HCT116 (cell line): ENCODE results near the gene TMSB10. TPM values are rescaled to one million over a fixed set of nuclear protein-coding genes. Genes with fewer than 3 reads are reported as not detected.

ENCODE experiments used
- ATAC-seq: fragments of 200-7000 bp; cut with Tn5 transposase; 2 replicates; pipeline ENCODE4 v1.9.1; 2020; ENCODE audit warnings: mild to moderate bottlenecking, moderate library complexity
- BruUV-seq: library from RNA; stranded (reverse); fragments of 400-500 nt; replicated peaks from 2 replicates; lab custom pipeline; 2021; lab: Mats Ljungman, UMichigan
- CTCF ChIA-PET: fragments of 300-600 bp; sonication (Branson Sonifier 250); formaldehyde crosslinking; loops from one replicate; lab custom pipeline; 2021; ENCODE audit warnings: antibody characterized with exemption; lab: Charles Lee
- POLR2A ChIA-PET: fragments of 300-600, 350-600 bp; sonication (Branson Sonifier 250); formaldehyde crosslinking; loops from one replicate; lab custom pipeline; 2021; ENCODE audit warnings: antibody characterized with exemption; lab: Charles Lee
- RAD21 ChIA-PET, 2 experiments: fragments of 300-600 bp; sonication (Branson Sonifier 250); formaldehyde crosslinking; loops; one replicate each; lab custom pipeline; 2023; ENCODE audit warnings: low total read pairs in 2 of 2; ENCODE audit not compliant: uncharacterized antibody in 2 of 2, unreplicated experiment in 2 of 2, low non-redundant PET in 1 of 2; lab: Charles Lee
- DNase-seq: peaks from one replicate; pipeline ENCODE4 v3.0.0-alpha.2; 2010; ENCODE audit warnings: low read depth, low spot score
- H2AFZ ChIP-seq: fragments of 200-600 bp; shearing (Covaris generic), sonication (generic); 2 replicates; pipeline ENCODE4 v1.6.1; 2017; ENCODE audit warnings: low read depth, mixed run types, mixed read lengths, antibody characterized with exemption, low read length; ENCODE audit not compliant: poor library complexity, severe bottlenecking
- H3K27ac ChIP-seq: 2 replicates; pipeline ENCODE4 v1.5.1; 2012; ENCODE audit warnings: low read depth, low read length
- H3K27me3 ChIP-seq: fragments of 200-600 bp; sonication (generic); 2 replicates; pipeline ENCODE4 v1.6.1; 2016; ENCODE audit warnings: mixed run types, low read length, mixed read lengths; ENCODE audit not compliant: insufficient read depth
- H3K36me3 ChIP-seq, 2 experiments: fragments of 200-500 bp in 1 of 2; fragments of 200-600 bp in 1 of 2; sonication (Bioruptor generic) in 1 of 2; sonication (generic) in 1 of 2; 2 replicates each; pipeline versions ENCODE4 v1.5.1 to v1.6.1; 2014 to 2016; ENCODE audit warnings: low read length in 2 of 2, inconsistent platforms in 1 of 2, mixed read lengths in 1 of 2, mixed run types in 1 of 2; ENCODE audit not compliant: insufficient read depth in 2 of 2, control insufficient read depth in 1 of 2
- H3K4me1 ChIP-seq, 2 experiments: fragments of 200-600 bp in 1 of 2; sonication (generic) in 1 of 2; 2 replicates each; pipeline versions ENCODE4 v1.5.1 to v1.6.1; 2012 to 2017; ENCODE audit warnings: low read length in 2 of 2, inconsistent platforms in 1 of 2, mild to moderate bottlenecking in 1 of 2, mixed read lengths in 1 of 2, mixed run types in 1 of 2, moderate library complexity in 1 of 2; ENCODE audit not compliant: insufficient read depth in 2 of 2, control insufficient read depth in 1 of 2
- H3K4me2 ChIP-seq: fragments of 200-600 bp; sonication (generic); 2 replicates; pipeline ENCODE4 v1.6.1; 2017; ENCODE audit warnings: mixed run types, low read length, mixed read lengths
- H3K4me3 ChIP-seq, 2 experiments: fragments of 200-600 bp in 1 of 2; sonication (generic) in 1 of 2; replicated peaks in 1 of 2; 2 replicates each; pipeline ENCODE4 v1.5.1; 2011 to 2016; ENCODE audit warnings: low read length in 2 of 2, control low read depth in 1 of 2, low read depth in 1 of 2, mild to moderate bottlenecking in 1 of 2, mixed read lengths in 1 of 2, mixed run types in 1 of 2
- H3K79me2 ChIP-seq: fragments of 200-600 bp; sonication (generic); 2 replicates; pipeline ENCODE4 v1.6.1; 2017; ENCODE audit warnings: mild to moderate bottlenecking, mixed run types, low read length, moderate library complexity, mixed read lengths; ENCODE audit not compliant: insufficient read depth
- H3K9ac ChIP-seq: fragments of 200-600 bp; sonication (generic); 2 replicates; pipeline ENCODE4 v1.6.1; 2016; ENCODE audit warnings: low read length, mixed read lengths
- H3K9me2 ChIP-seq: fragments of 200-600 bp; sonication (generic), shearing (Covaris generic); 2 replicates; pipeline ENCODE4 v1.6.1; 2017; ENCODE audit warnings: mixed run types, mild to moderate bottlenecking, moderate library complexity; ENCODE audit not compliant: insufficient read depth
- H3K9me3 ChIP-seq, 2 experiments: fragments of 200-500 bp in 1 of 2; fragments of 200-600 bp in 1 of 2; sonication (Bioruptor generic) in 1 of 2; sonication (generic) in 1 of 2; 2 replicates each; pipeline ENCODE4 v1.6.1; 2014 to 2017; ENCODE audit warnings: low read length in 2 of 2, mixed read lengths in 2 of 2, inconsistent platforms in 1 of 2, low read depth in 1 of 2, mild to moderate bottlenecking in 1 of 2, mixed run types in 1 of 2, moderate library complexity in 1 of 2; ENCODE audit not compliant: control insufficient read depth in 1 of 2, insufficient read depth in 1 of 2
- H4K20me1 ChIP-seq: fragments of 200-600 bp; sonication (generic), shearing (Covaris generic); 2 replicates; pipeline ENCODE4 v1.6.1; 2017; ENCODE audit warnings: mixed run types, mild to moderate bottlenecking, moderate library complexity; ENCODE audit not compliant: insufficient read depth
- CBX3 ChIP-seq: IDR thresholded peaks from 2 replicates; pipeline ENCODE4 v1.6.1; 2012; ENCODE audit warnings: low read depth
- CTCF ChIP-seq, 3 experiments: fragments of 200-600 bp in 1 of 3; sonication (generic) in 1 of 3; IDR thresholded peaks in 2 of 3; conservative IDR thresholded peaks in 1 of 3; 2 replicates each; pipeline ENCODE4 v1.5.1; 2012 to 2017; ENCODE audit warnings: low read depth in 2 of 3, low read length in 2 of 3, antibody characterized with exemption in 1 of 3, borderline replicate concordance in 1 of 3, control low read depth in 1 of 3, mild to moderate bottlenecking in 1 of 3, mixed read lengths in 1 of 3, mixed run types in 1 of 3, moderate library complexity in 1 of 3; ENCODE audit not compliant: insufficient read depth in 1 of 3
- EGR1 ChIP-seq: IDR thresholded peaks from 2 replicates; pipeline ENCODE4 v1.6.1; 2012; ENCODE audit warnings: low read depth
- EZH2 ChIP-seq: fragments of 200-600 bp; sonication (generic); IDR thresholded peaks from 2 replicates; pipeline ENCODE4 v1.6.1; 2017; ENCODE audit warnings: antibody characterized with exemption, mixed run types
- EZH2phosphoT487 ChIP-seq: fragments of 200-600 bp; IDR thresholded peaks from 2 replicates; pipeline ENCODE4 v1.6.1; 2018; ENCODE audit warnings: antibody characterized with exemption, borderline replicate concordance
- FOSL1 ChIP-seq: IDR thresholded peaks from 2 replicates; pipeline ENCODE4 v1.6.1; 2012; ENCODE audit warnings: low read depth
- JUND ChIP-seq: IDR thresholded peaks from 2 replicates; pipeline ENCODE4 v1.6.1; 2012
- MAX ChIP-seq: IDR thresholded peaks from 2 replicates; pipeline ENCODE4 v1.6.1; 2012
- POLR2A ChIP-seq: IDR thresholded peaks from 2 replicates; pipeline ENCODE4 v1.7.0; 2011; ENCODE audit warnings: borderline replicate concordance; ENCODE audit not compliant: insufficient read depth, insufficient read length; ENCODE audit errors: extremely low read depth
- RAD21 ChIP-seq: IDR thresholded peaks from 2 replicates; pipeline ENCODE4 v1.6.1; 2012; ENCODE audit warnings: low read depth, mild to moderate bottlenecking
- SIN3A ChIP-seq: IDR thresholded peaks from 2 replicates; pipeline ENCODE4 v1.6.1; 2012; ENCODE audit warnings: low read depth
- SRF ChIP-seq: IDR thresholded peaks from 2 replicates; pipeline ENCODE4 v1.6.1; 2012; ENCODE audit warnings: low read depth
- YY1 ChIP-seq: IDR thresholded peaks from 2 replicates; pipeline ENCODE4 v1.6.1; 2011; ENCODE audit warnings: low read length, low read depth, moderate library complexity, mild to moderate bottlenecking; ENCODE audit not compliant: insufficient replicate concordance; ENCODE audit errors: extremely low read depth
- ZFX ChIP-seq: fragments of 450-650 bp; IDR thresholded peaks from 2 replicates; pipeline ENCODE4 v1.6.1; 2017
- ZNF274 ChIP-seq: fragments of 200-500 bp; sonication (Bioruptor generic); IDR thresholded peaks from 2 replicates; pipeline ENCODE4 v1.6.1; 2014; ENCODE audit warnings: mild to moderate bottlenecking, low read depth, low read length, inconsistent platforms
- intact Hi-C: fragments of 100-400 bp; cut with micrococcal nuclease; formaldehyde crosslinking; loops from 2 replicates; pipeline ENCODE4 v1.10.0; 2022
- total RNA-seq: library from RNA; stranded (reverse); gene quantifications from one replicate; pipeline ENCODE4 v1.2.1, GENCODE V29; 2021; ENCODE audit not compliant: unreplicated experiment

Gene TMSB10
- total RNA-seq, 1 experiment from 2014 or later, result 2,677 TPM

- Histone ChIP-seq H3K4me2 (no peak overlapping the region), H4K20me1 (no peaks in the 10 kb centered on the region), H3K79me2 (no peaks in the 10 kb centered on the region), H3K9me2 (no peaks in the 10 kb centered on the region), H3K4me3 (no peak overlapping the region), H3K27ac (no peak overlapping the region), H3K27me3 (no peaks in the 10 kb centered on the region; the same call in 1 of the 2 replicates), H2AFZ (no peak overlapping the region), H3K9me3 (no peaks in the 10 kb centered on the region), H3K9ac (no peak overlapping the region), H3K4me1 (peaks cover 5 to 24% of the 10 kb centered on the region in 2 experiments; a peak in 3 of 4 replicates), H3K36me3 (no peaks in the 10 kb centered on the region)
- RAD21 ChIA-PET, result no interaction called here
- POLR2A ChIA-PET, result no interaction called here
- CTCF ChIA-PET, result no interaction called here
- ATAC-seq, result no peak
- no peak for TF ChIP-seq FOSL1
- no peak for TF ChIP-seq ZNF274
- no peak for TF ChIP-seq RAD21
- TF ChIP-seq JUND, result no peak
- no peak for TF ChIP-seq EZH2
- no peak for TF ChIP-seq CBX3
- no peak for TF ChIP-seq YY1
- no peak for TF ChIP-seq SRF
- TF ChIP-seq EZH2phosphoT487, result no peak
- no peak for TF ChIP-seq SIN3A
- TF ChIP-seq POLR2A, result no peak
- TF ChIP-seq ZFX, result no peak
- TF ChIP-seq MAX, result no peak
- TF ChIP-seq CTCF (IDR thresholded peaks at IDR 0.05 in 2 of 3, conservative IDR thresholded peaks at IDR 0.05 in 1 of 3; ENCODE audit: borderline replicate concordance in 1 of 3, insufficient read depth in 1 of 3, low read depth in 2 of 3, low read length in 2 of 3), result no peak
- no peak for TF ChIP-seq EGR1
- BruUV-seq, result TSS peak; percentile 31
- no peak for DNase-seq
- intact Hi-C loops, result no loop called here
These were observed 26.4 kb upstream of the TMSB10 start for GRCh38 chr2:84878896-84879583.
